ENCODE results near the gene CES5A.

The CES5A gene

GRCh38 chr16:55898592-55898991 lies 23.4 kb upstream of the CES5A start:
- H3K4me3 ChIP-seq (ENCODE audit: low read depth, low read length): no peak overlapping the region
- DNase-seq (ENCODE audit: low read depth): no peak
- TF ChIP-seq MAX (IDR thresholded peaks at IDR 0.05; ENCODE audit: low read depth, low read length): no peak
- no peak for TF ChIP-seq POLR2A (IDR thresholded peaks at IDR 0.05; ENCODE audit: extremely low read depth, insufficient read length)
- no peak for TF ChIP-seq MYC (IDR thresholded peaks at IDR 0.05; ENCODE audit: low read depth, low read length)
- no peak for TF ChIP-seq CTCF (IDR thresholded peaks at IDR 0.05; ENCODE audit: low read depth, low read length)

GRCh38 chr16:55892821-55893220 lies 17.6 kb upstream of the CES5A start:
- no peak for TF ChIP-seq CTCF (IDR thresholded peaks at IDR 0.05; ENCODE audit: low read depth, low read length)
- no peak for TF ChIP-seq MAX (IDR thresholded peaks at IDR 0.05; ENCODE audit: low read depth, low read length)
- no peak for TF ChIP-seq POLR2A (IDR thresholded peaks at IDR 0.05; ENCODE audit: extremely low read depth, insufficient read length)
- no peak for TF ChIP-seq MYC (IDR thresholded peaks at IDR 0.05; ENCODE audit: low read depth, low read length)
- H3K4me3 ChIP-seq (ENCODE audit: low read depth, low read length): no peak overlapping the region
- DNase-seq (ENCODE audit: low read depth): no peak

GRCh38 chr16:55889518-55889917 lies 14.3 kb upstream of the CES5A start:
- TF ChIP-seq MAX (IDR thresholded peaks at IDR 0.05; ENCODE audit: low read depth, low read length) (no peak), CTCF (IDR thresholded peaks at IDR 0.05; ENCODE audit: low read depth, low read length) (no peak), POLR2A (IDR thresholded peaks at IDR 0.05; ENCODE audit: extremely low read depth, insufficient read length) (no peak), MYC (IDR thresholded peaks at IDR 0.05; ENCODE audit: low read depth, low read length) (no peak)
- H3K4me3 ChIP-seq (ENCODE audit: low read depth, low read length): no peak overlapping the region
- no peak for DNase-seq (ENCODE audit: low read depth)

- no peak for TF ChIP-seq CTCF (IDR thresholded peaks at IDR 0.05; ENCODE audit: low read depth, low read length)
- no peak for TF ChIP-seq POLR2A (IDR thresholded peaks at IDR 0.05; ENCODE audit: extremely low read depth, insufficient read length)
- no peak overlapping the region for H3K4me3 ChIP-seq (ENCODE audit: low read depth, low read length)
- no peak for DNase-seq (ENCODE audit: low read depth)
These were observed 13.4 kb upstream of the CES5A start for GRCh38 chr16:55888546-55888945.

GRCh38 chr16:55876854-55877253 lies 1.7 kb upstream of the CES5A start:
- TF ChIP-seq MYC (IDR thresholded peaks at IDR 0.05; ENCODE audit: low read depth, low read length): no peak
- TF ChIP-seq MAX (IDR thresholded peaks at IDR 0.05; ENCODE audit: low read depth, low read length): no peak
- TF ChIP-seq POLR2A (IDR thresholded peaks at IDR 0.05; ENCODE audit: extremely low read depth, insufficient read length): no peak
- no peak for TF ChIP-seq CTCF (IDR thresholded peaks at IDR 0.05; ENCODE audit: low read depth, low read length)
- no peak overlapping the region for H3K4me3 ChIP-seq (ENCODE audit: low read depth, low read length)
- no peak for DNase-seq (ENCODE audit: low read depth)

- TF ChIP-seq MAX (IDR thresholded peaks at IDR 0.05; ENCODE audit: low read depth, low read length) (no peak), MYC (IDR thresholded peaks at IDR 0.05; ENCODE audit: low read depth, low read length) (no peak), POLR2A (IDR thresholded peaks at IDR 0.05; ENCODE audit: extremely low read depth, insufficient read length) (no peak), CTCF (IDR thresholded peaks at IDR 0.05; ENCODE audit: low read depth, low read length) (no peak)
- H3K4me3 ChIP-seq (ENCODE audit: low read depth, low read length): no peak overlapping the region
- no peak for DNase-seq (ENCODE audit: low read depth)
These were observed 2.1 kb downstream of the CES5A start for GRCh38 chr16:55873122-55873521.
